Rectal smooth muscle tissue (tissue), 1 donor: Measurements from ENCODE around the gene TEK.

ENCODE experiments used
- H3K27ac ChIP-seq: one replicate; pipeline ENCODE4 v1.7.0; 2013; ENCODE audit warnings: low read depth, low read length, inconsistent platforms
- H3K27me3 ChIP-seq: one replicate; pipeline ENCODE4 v1.7.0; 2013; ENCODE audit warnings: low read length; ENCODE audit not compliant: control insufficient read depth, insufficient read depth
- H3K36me3 ChIP-seq: one replicate; pipeline ENCODE4 v1.7.0; 2013; ENCODE audit warnings: low read length; ENCODE audit not compliant: control insufficient read depth, insufficient read depth
- H3K4me1 ChIP-seq: one replicate; pipeline ENCODE4 v1.7.0; 2013; ENCODE audit warnings: low read length; ENCODE audit not compliant: control insufficient read depth, insufficient read depth
- H3K4me3 ChIP-seq: one replicate; pipeline ENCODE4 v1.7.0; 2013; ENCODE audit warnings: low read length
- H3K9ac ChIP-seq: one replicate; pipeline ENCODE4 v1.7.0; 2013; ENCODE audit warnings: low read length

The TEK gene

DNA sequence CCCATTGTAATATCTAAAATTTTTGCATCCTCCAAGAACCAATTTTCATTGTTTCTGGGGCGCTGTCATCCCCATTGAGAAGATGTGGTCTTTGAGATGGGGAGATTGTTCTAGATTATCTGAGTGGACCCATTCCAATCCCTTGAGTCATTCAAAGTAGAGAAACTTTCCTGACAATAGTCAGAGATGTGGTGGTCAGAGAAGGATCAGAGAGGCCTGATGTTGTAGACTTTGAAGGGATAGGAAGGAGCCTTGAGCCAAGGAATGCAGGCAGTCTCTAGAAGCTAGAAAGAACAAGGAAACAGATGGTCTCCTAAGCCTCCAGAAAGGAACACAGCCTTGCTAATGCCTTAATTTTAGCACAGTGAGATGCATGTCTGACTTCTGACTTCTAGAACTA lies 80.4 kb downstream of the TEK start:
- no peak overlapping the region for H3K4me3 ChIP-seq
- no peaks in the 10 kb centered on the region for H3K27me3 ChIP-seq
- H3K9ac ChIP-seq = no peak overlapping the region
- H3K27ac ChIP-seq = no peak overlapping the region
- no peaks in the 10 kb centered on the region for H3K36me3 ChIP-seq
- peaks cover 13% of the 10 kb centered on the region for H3K4me1 ChIP-seq

GRCh38 chr9:27192291-27192960 lies 83.4 kb downstream of the TEK start:
- Histone ChIP-seq H3K4me1 (peaks cover 16% of the 10 kb centered on the region), H3K27ac (peak overlapping the region; percentile 52), H3K36me3 (no peaks in the 10 kb centered on the region), H3K27me3 (no peaks in the 10 kb centered on the region), H3K9ac (no peak overlapping the region), H3K4me3 (no peak overlapping the region)

GRCh38 chr9:27193886-27194285 lies 84.9 kb downstream of the TEK start:
- peak overlapping the region; percentile 44 for H3K27ac ChIP-seq
- H3K27me3 ChIP-seq = no peaks in the 10 kb centered on the region
- H3K4me3 ChIP-seq = no peak overlapping the region
- H3K9ac ChIP-seq = no peak overlapping the region
- peaks cover 16% of the 10 kb centered on the region for H3K4me1 ChIP-seq
- H3K36me3 ChIP-seq = no peaks in the 10 kb centered on the region

DNA sequence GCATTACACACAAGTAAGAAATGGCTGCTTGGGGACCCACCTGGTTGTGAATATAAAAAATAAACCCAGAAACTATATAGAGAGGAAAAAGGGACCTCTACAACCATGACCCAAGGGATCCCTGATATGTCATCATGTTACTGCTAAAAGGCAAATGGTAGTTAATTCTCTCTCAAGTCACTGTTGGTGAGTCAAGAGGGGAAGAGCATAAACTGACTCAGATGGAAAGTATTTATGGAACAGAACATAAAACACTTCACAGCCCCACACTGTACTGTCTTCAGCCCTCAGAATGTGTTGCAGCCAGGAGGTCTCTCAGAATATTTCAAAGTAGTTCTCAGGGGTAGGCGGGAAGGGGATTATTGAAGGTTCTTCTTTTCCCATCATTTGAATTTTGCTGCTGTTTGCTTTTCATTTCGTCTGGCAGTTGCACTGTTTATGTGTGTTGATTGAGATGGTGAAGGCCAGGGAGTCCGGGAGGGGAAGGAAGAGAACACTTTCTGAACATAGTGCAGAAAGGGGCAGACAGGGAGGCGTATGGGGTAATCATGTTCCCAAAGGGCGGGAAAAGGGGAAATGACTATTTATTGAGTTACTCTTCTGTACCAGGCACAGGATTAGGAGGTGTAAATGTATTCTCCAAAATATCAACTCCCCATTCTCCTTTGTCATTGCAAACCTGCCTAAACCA lies 85.5 kb downstream of the TEK start:
- Histone ChIP-seq H3K27me3 (no peaks in the 10 kb centered on the region), H3K36me3 (no peaks in the 10 kb centered on the region), H3K27ac (peak overlapping the region; percentile 44), H3K4me1 (peaks cover 16% of the 10 kb centered on the region), H3K9ac (no peak overlapping the region), H3K4me3 (no peak overlapping the region)

DNA sequence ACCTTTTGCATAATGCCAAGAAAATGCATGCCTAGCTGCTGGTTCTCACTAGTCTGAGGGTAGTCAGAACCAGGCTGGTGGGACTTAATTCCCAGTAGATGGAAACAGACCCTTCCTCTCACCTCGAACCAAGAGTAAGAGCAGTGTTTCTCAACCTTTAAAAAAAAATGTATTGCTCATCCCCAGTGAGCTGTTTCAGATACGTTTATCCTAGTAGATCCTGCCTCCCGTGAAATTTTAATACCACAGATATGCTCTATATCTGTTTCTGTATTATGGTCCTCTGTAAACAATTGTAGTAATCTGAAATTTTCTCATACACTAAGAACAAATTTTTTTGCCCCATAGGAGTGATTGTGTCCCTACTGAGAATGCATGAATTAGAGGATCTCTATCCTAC lies 86.2 kb downstream of the TEK start:
- no peak overlapping the region for H3K9ac ChIP-seq
- H3K4me1 ChIP-seq = peaks cover 16% of the 10 kb centered on the region

DNA sequence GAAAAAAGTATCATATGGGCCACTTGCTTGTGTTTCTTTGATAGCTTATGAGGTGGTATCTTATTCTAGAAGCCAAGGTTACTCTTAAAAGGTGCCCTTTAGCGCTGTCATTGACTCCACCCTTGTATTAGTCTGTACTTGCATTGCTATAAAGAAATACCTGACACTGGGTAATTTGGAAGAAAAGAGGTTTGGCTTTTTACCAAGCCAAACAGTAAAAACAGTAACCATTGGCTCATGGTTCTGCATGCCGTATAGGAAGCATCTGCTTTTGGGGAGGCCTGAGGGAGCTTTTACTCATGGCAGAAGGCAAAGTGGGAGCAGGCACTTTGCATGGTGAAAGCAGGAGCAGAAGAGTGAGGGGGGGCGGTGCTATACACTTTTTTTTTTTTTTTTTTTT lies 87.4 kb downstream of the TEK start:
- Histone ChIP-seq H3K27ac (no peak overlapping the region), H3K9ac (no peak overlapping the region), H3K36me3 (no peaks in the 10 kb centered on the region), H3K4me1 (peaks cover 16% of the 10 kb centered on the region), H3K4me3 (no peak overlapping the region), H3K27me3 (no peaks in the 10 kb centered on the region)

More for the DNA sequence above, 86.2 kb downstream of the TEK start:
- H3K27me3 ChIP-seq = no peaks in the 10 kb centered on the region
- no peak overlapping the region for H3K4me3 ChIP-seq
- no peaks in the 10 kb centered on the region for H3K36me3 ChIP-seq
- peak overlapping the region; percentile 33 for H3K27ac ChIP-seq

DNA sequence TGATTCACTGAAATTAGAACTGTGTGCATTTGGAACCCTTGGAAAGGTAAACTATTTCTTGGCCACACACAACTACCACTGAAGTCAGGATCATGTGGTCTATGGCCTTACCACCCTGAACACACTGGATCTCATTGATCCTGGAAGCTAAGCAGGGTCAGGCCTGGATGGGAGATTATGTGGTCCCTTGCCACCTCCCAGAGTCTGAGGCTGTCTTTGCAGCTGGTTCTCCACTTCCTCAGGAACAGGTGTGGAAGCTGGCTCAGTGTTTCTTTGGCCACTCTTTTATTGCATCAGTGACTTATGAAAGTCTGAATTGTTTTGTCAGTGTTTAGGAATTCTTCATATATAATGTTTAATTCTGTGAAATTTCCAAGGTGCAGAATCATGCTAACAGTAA lies 89.2 kb downstream of the TEK start:
- Histone ChIP-seq H3K36me3 (no peaks in the 10 kb centered on the region), H3K4me3 (no peak overlapping the region), H3K27me3 (no peaks in the 10 kb centered on the region), H3K27ac (no peak overlapping the region), H3K4me1 (peaks cover 8% of the 10 kb centered on the region), H3K9ac (no peak overlapping the region)

DNA sequence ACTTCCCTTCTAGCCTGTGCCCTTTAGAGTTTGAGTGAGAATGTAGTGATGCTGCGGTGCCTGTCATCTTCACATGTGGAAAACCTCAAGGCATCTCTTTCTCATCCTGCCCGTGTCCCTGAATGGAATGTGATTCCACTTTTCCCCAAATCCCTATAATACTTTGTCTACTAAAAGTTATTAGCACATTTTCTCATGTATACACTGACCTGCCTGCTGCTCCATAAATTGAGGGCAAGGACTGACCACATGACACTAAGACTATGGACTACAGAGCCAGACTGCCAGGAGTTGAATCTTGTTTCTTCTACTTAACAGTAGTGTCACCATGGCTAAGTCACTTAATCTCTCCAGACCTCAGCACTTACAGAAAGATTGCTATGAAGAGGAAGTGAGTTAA lies 93.0 kb downstream of the TEK start:
- Histone ChIP-seq H3K4me3 (no peak overlapping the region), H3K27ac (no peak overlapping the region), H3K4me1 (no peaks in the 10 kb centered on the region), H3K9ac (no peak overlapping the region), H3K36me3 (no peaks in the 10 kb centered on the region), H3K27me3 (no peaks in the 10 kb centered on the region)

- H3K9ac ChIP-seq = no peak overlapping the region
- H3K27ac ChIP-seq = no peak overlapping the region
- H3K4me3 ChIP-seq = no peak overlapping the region
- H3K27me3 ChIP-seq = no peaks in the 10 kb centered on the region
- H3K36me3 ChIP-seq = no peaks in the 10 kb centered on the region
- no peaks in the 10 kb centered on the region for H3K4me1 ChIP-seq
Measured at GRCh38 chr9:27203783-27204182, 94.8 kb downstream of the TEK start.

DNA sequence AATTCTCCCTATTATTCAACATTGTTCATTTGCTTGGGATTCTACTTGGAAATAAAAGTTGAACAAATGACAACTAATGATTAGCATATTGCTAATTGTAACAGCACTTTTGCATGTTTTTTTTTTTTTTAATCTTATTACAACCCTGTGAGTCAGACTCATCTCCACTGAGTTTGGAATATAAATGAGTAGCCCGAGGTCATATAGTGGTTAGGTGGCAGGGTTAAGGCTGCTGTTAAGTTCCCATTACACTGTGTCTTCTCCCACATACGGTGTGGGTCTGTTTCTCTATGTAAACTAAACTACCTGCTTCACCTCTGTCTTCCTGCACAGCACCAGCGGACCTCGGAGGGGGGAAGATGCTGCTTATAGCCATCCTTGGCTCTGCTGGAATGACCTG lies 95.6 kb downstream of the TEK start:
- H3K27ac ChIP-seq = no peak overlapping the region
- H3K27me3 ChIP-seq = no peaks in the 10 kb centered on the region
- no peak overlapping the region for H3K4me3 ChIP-seq
- no peaks in the 10 kb centered on the region for H3K4me1 ChIP-seq
- H3K36me3 ChIP-seq = no peaks in the 10 kb centered on the region
- no peak overlapping the region for H3K9ac ChIP-seq

- Histone ChIP-seq H3K4me3 (no peak overlapping the region), H3K9ac (no peak overlapping the region), H3K27ac (no peak overlapping the region), H3K27me3 (no peaks in the 10 kb centered on the region), H3K4me1 (no peaks in the 10 kb centered on the region), H3K36me3 (no peaks in the 10 kb centered on the region)
Measured at GRCh38 chr9:27205198-27205597, 96.2 kb downstream of the TEK start.

- no peaks in the 10 kb centered on the region for H3K36me3 ChIP-seq
- no peak overlapping the region for H3K4me3 ChIP-seq
- no peaks in the 10 kb centered on the region for H3K27me3 ChIP-seq
- no peak overlapping the region for H3K9ac ChIP-seq
- H3K4me1 ChIP-seq = no peaks in the 10 kb centered on the region
- no peak overlapping the region for H3K27ac ChIP-seq
Measured at GRCh38 chr9:27206041-27206440, 97.0 kb downstream of the TEK start.

DNA sequence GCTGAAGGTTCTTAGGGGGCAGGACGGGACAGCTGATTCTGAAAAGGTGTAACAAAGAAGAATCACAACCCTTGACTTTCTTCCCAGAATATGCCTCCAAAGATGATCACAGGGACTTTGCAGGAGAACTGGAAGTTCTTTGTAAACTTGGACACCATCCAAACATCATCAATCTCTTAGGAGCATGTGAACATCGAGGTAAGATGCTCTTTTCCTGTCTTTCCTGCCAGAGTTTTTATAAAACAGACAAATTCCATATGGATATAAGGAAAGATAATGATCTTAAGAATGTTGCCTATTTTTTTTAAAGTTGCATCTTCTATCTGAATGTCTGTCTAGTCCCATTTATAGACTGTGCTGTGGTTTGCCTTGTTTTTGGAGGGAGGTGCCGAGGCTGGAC lies 100.0 kb downstream of the TEK start:
- Histone ChIP-seq H3K36me3 (no peaks in the 10 kb centered on the region), H3K27ac (no peak overlapping the region), H3K9ac (no peak overlapping the region), H3K4me1 (no peaks in the 10 kb centered on the region), H3K27me3 (no peaks in the 10 kb centered on the region), H3K4me3 (no peak overlapping the region)
